DND-41 (cell line): ENCODE measurements around the gene KIT.

Experiments used
- CTCF ChIP-seq: IDR thresholded peaks from 2 replicates; pipeline ENCODE4 v1.5.1; 2012; ENCODE audit warnings: borderline replicate concordance, low read length, moderate library complexity, mild to moderate bottlenecking; ENCODE audit not compliant: poor library complexity, severe bottlenecking; ENCODE audit errors: extremely low read depth
- EZH2 ChIP-seq: IDR thresholded peaks from 3 replicates; pipeline ENCODE4 v1.6.1; 2012; ENCODE audit warnings: borderline replicate concordance, low read depth, mild to moderate bottlenecking, moderate library complexity, low read length, inconsistent platforms; ENCODE audit not compliant: severe bottlenecking

DNA sequence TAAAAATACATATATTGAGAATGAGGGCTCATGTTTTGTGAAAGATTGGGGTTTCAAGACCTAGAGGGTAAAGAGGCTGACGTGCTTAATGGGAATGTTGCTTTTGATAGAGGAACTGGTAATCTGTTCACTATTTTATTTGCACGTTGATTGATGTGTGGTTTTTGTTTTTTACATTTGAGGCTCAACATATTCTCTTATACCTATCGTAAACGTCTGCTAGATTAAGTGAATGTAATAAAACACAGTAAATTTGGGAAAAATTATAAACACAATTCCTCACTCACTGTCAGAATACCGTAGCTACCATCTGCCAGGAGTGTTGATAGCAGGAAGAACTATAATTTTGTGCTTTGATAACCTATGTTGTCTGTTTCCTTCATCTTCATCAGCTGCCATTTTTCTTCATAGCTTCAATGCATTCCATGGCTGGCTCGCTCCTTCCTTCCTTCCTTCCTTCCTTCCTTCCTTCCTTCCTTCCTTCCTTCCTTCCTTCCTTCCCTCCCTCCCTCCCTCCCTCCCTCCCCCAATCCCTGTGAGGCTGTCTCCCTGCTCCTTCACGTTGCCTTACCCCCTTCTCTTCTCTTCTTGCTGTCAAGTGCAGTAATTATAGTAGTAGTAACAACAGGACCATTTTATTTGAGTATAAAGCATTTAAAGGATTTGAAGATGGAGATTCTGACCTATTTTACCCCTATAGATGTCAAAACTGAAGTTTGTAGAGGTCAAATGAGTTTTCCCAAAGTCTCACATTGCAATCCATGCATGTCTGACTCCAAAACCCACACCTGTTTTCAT is 20.3 kb downstream of the KIT start:
- TF ChIP-seq CTCF (no peak), EZH2 (no peak)
